Measurements from ENCODE around the gene SUCO.

DNA sequence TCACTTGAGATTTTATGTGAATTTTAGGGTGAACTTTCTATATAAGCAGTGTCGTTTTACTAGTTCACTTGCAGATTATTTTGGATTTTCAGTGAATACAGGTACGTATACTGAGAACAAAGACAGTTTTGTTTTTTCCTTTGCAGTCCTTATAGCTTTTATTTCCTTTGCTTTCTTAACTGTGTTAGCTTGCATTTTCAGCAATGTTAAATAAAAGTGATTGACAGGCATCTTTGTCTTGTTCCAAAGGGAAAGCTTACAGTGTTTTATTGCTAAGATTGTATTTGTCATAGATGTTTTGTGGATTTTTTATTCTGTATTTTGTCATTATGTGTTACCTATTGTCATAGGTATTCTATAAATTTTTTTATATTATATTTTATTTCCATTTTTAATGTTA is 72.7 kb downstream of the SUCO start:
- TF ChIP-seq, protein P1, sequence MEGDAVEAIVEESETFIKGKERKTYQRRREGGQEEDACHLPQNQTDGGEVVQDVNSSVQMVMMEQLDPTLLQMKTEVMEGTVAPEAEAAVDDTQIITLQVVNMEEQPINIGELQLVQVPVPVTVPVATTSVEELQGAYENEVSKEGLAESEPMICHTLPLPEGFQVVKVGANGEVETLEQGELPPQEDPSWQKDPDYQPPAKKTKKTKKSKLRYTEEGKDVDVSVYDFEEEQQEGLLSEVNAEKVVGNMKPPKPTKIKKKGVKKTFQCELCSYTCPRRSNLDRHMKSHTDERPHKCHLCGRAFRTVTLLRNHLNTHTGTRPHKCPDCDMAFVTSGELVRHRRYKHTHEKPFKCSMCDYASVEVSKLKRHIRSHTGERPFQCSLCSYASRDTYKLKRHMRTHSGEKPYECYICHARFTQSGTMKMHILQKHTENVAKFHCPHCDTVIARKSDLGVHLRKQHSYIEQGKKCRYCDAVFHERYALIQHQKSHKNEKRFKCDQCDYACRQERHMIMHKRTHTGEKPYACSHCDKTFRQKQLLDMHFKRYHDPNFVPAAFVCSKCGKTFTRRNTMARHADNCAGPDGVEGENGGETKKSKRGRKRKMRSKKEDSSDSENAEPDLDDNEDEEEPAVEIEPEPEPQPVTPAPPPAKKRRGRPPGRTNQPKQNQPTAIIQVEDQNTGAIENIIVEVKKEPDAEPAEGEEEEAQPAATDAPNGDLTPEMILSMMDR (IDR thresholded peaks at IDR 0.05): no peak
- no peak for TF ChIP-seq POLR2A (IDR thresholded peaks at IDR 0.05)

All from lower leg skin (tissue), 3 donors.